HCT116 (cell line): ENCODE measurements around the gene SSRP1.
A peak's percentile ranks its signal among the peaks of the same experiment; 100 is the strongest.

ENCODE experiments used
- CTCF ChIP-seq, 3 experiments: fragments of 200-600 bp in 1 of 3; sonication (generic) in 1 of 3; IDR thresholded peaks in 2 of 3; conservative IDR thresholded peaks in 1 of 3; 2 replicates each; pipeline ENCODE4 v1.5.1; 2012 to 2017; ENCODE audit warnings: low read depth in 2 of 3, low read length in 2 of 3, antibody characterized with exemption in 1 of 3, borderline replicate concordance in 1 of 3, control low read depth in 1 of 3, mild to moderate bottlenecking in 1 of 3, mixed read lengths in 1 of 3, mixed run types in 1 of 3, moderate library complexity in 1 of 3; ENCODE audit not compliant: insufficient read depth in 1 of 3
- EGR1 ChIP-seq: IDR thresholded peaks from 2 replicates; pipeline ENCODE4 v1.6.1; 2012; ENCODE audit warnings: low read depth
- EZH2 ChIP-seq: fragments of 200-600 bp; sonication (generic); IDR thresholded peaks from 2 replicates; pipeline ENCODE4 v1.6.1; 2017; ENCODE audit warnings: antibody characterized with exemption, mixed run types
- EZH2phosphoT487 ChIP-seq: fragments of 200-600 bp; IDR thresholded peaks from 2 replicates; pipeline ENCODE4 v1.6.1; 2018; ENCODE audit warnings: antibody characterized with exemption, borderline replicate concordance
- FOSL1 ChIP-seq: IDR thresholded peaks from 2 replicates; pipeline ENCODE4 v1.6.1; 2012; ENCODE audit warnings: low read depth
- JUND ChIP-seq: IDR thresholded peaks from 2 replicates; pipeline ENCODE4 v1.6.1; 2012
- MAX ChIP-seq: IDR thresholded peaks from 2 replicates; pipeline ENCODE4 v1.6.1; 2012
- POLR2A ChIP-seq: IDR thresholded peaks from 2 replicates; pipeline ENCODE4 v1.7.0; 2011; ENCODE audit warnings: borderline replicate concordance; ENCODE audit not compliant: insufficient read depth, insufficient read length; ENCODE audit errors: extremely low read depth
- POLR2AphosphoS5 ChIP-seq: IDR thresholded peaks from 2 replicates; pipeline ENCODE4 v1.6.1; 2011; ENCODE audit warnings: mild to moderate bottlenecking, low read depth, low read length, moderate library complexity
- REST ChIP-seq: IDR thresholded peaks from 2 replicates; pipeline ENCODE4 v1.6.1; 2012; ENCODE audit warnings: low read depth
- SIN3A ChIP-seq: IDR thresholded peaks from 2 replicates; pipeline ENCODE4 v1.6.1; 2012; ENCODE audit warnings: low read depth
- SRF ChIP-seq: IDR thresholded peaks from 2 replicates; pipeline ENCODE4 v1.6.1; 2012; ENCODE audit warnings: low read depth
- YY1 ChIP-seq: IDR thresholded peaks from 2 replicates; pipeline ENCODE4 v1.6.1; 2011; ENCODE audit warnings: low read length, low read depth, moderate library complexity, mild to moderate bottlenecking; ENCODE audit not compliant: insufficient replicate concordance; ENCODE audit errors: extremely low read depth
- ZFX ChIP-seq: fragments of 450-650 bp; IDR thresholded peaks from 2 replicates; pipeline ENCODE4 v1.6.1; 2017

GRCh38 chr11:57335343-57336110 is at the start of gene SSRP1:
- TF ChIP-seq ZFX = peak; percentile 46; the same call in 1 of the 2 replicates
- TF ChIP-seq CTCF (IDR thresholded peaks at IDR 0.05 in 2 of 3, conservative IDR thresholded peaks at IDR 0.05 in 1 of 3; ENCODE audit: borderline replicate concordance in 1 of 3, insufficient read depth in 1 of 3, low read depth in 2 of 3, low read length in 2 of 3) = no peak
- TF ChIP-seq POLR2AphosphoS5 = peak; percentile 76
- peak; percentile 66 for TF ChIP-seq SIN3A
- TF ChIP-seq MAX = peak; percentile 74
- TF ChIP-seq POLR2A = peak; percentile 43
- TF ChIP-seq EGR1 = no peak
- TF ChIP-seq FOSL1 = no peak
- no peak for TF ChIP-seq YY1
- TF ChIP-seq JUND = no peak; the same call in 1 of the 2 replicates
- TF ChIP-seq REST = no peak
- TF ChIP-seq EZH2 = no peak
- TF ChIP-seq EZH2phosphoT487 = no peak
- no peak for TF ChIP-seq SRF
